H9 (cell line): Measurements from ENCODE around the gene MYO10. TPM values are rescaled to one million over a fixed set of nuclear protein-coding genes. Genes with fewer than 3 reads are reported as not detected.

Experiments used
- DNase-seq: peaks from one replicate; pipeline ENCODE4 v3.0.0-alpha.2; 2017
- H2AFZ ChIP-seq: one replicate; pipeline ENCODE4 v1.6.1; 2013; ENCODE audit warnings: mild to moderate bottlenecking, low read length, control low read depth, moderate library complexity
- H2AK5ac ChIP-seq: 2 replicates; pipeline ENCODE4 v1.6.1; 2013; ENCODE audit warnings: low read length, control low read depth, mixed read lengths; ENCODE audit not compliant: insufficient read length
- H2BK120ac ChIP-seq: one replicate; pipeline ENCODE4 v1.6.1; 2013; ENCODE audit warnings: low read depth, mild to moderate bottlenecking, low read length, control low read depth, inconsistent platforms; ENCODE audit not compliant: poor library complexity, severe bottlenecking
- H2BK12ac ChIP-seq: 2 replicates; pipeline ENCODE4 v1.6.1; 2013; ENCODE audit warnings: low read length, control low read depth, mixed read lengths, low read depth; ENCODE audit not compliant: insufficient read length
- H2BK15ac ChIP-seq: 2 replicates; pipeline ENCODE4 v1.6.1; 2013; ENCODE audit warnings: low read depth, low read length, control low read depth
- H2BK20ac ChIP-seq: one replicate; pipeline ENCODE4 v1.6.1; 2013; ENCODE audit warnings: low read depth, mild to moderate bottlenecking, low read length, control low read depth, inconsistent platforms; ENCODE audit not compliant: poor library complexity, severe bottlenecking
- H2BK5ac ChIP-seq: 2 replicates; pipeline ENCODE4 v1.6.1; 2013; ENCODE audit warnings: low read length, control low read depth, mixed read lengths; ENCODE audit not compliant: insufficient read length
- H3K14ac ChIP-seq: 2 replicates; pipeline ENCODE4 v1.6.1; 2013; ENCODE audit warnings: low read length, control low read depth; ENCODE audit not compliant: insufficient read depth
- H3K18ac ChIP-seq: 2 replicates; pipeline ENCODE4 v1.6.1; 2013; ENCODE audit warnings: low read depth, mild to moderate bottlenecking, mixed read lengths, low read length, control low read depth; ENCODE audit not compliant: insufficient read length
- H3K23ac ChIP-seq: 2 replicates; pipeline ENCODE4 v1.6.1; 2013; ENCODE audit warnings: low read length, control low read depth, mixed read lengths, low read depth; ENCODE audit not compliant: insufficient read length
- H3K23me2 ChIP-seq: 2 replicates; pipeline ENCODE4 v1.6.1; 2013; ENCODE audit warnings: low read depth, mild to moderate bottlenecking, mixed read lengths, low read length, control low read depth; ENCODE audit not compliant: insufficient read length, poor library complexity, severe bottlenecking
- H3K27ac ChIP-seq: 2 replicates; pipeline ENCODE4 v1.5.1; 2013; ENCODE audit warnings: low read length, control low read depth, mixed read lengths, low read depth; ENCODE audit not compliant: insufficient read length
- H3K27me3 ChIP-seq: 2 replicates; pipeline ENCODE4 v1.6.1; 2013; ENCODE audit warnings: low read length, control low read depth, inconsistent platforms; ENCODE audit not compliant: insufficient read depth
- H3K4ac ChIP-seq: 2 replicates; pipeline ENCODE4 v1.6.1; 2013; ENCODE audit warnings: low read depth, mild to moderate bottlenecking, control low read depth, inconsistent platforms, low read length, moderate library complexity
- H3K4me1 ChIP-seq: 2 replicates; pipeline ENCODE4 v1.6.1; 2013; ENCODE audit warnings: low read length, control low read depth, inconsistent platforms; ENCODE audit not compliant: insufficient read depth
- H3K4me2 ChIP-seq: 2 replicates; pipeline ENCODE4 v1.6.1; 2013; ENCODE audit warnings: low read length, control low read depth, mixed read lengths; ENCODE audit not compliant: insufficient read length, insufficient read depth
- H3K56ac ChIP-seq: 2 replicates; pipeline ENCODE4 v1.6.1; 2013; ENCODE audit warnings: low read depth, mild to moderate bottlenecking, mixed read lengths, low read length, control low read depth; ENCODE audit not compliant: insufficient read length
- H3K79me1 ChIP-seq: 2 replicates; pipeline ENCODE4 v1.6.1; 2013; ENCODE audit warnings: low read depth, mild to moderate bottlenecking, moderate library complexity, low read length, control low read depth, inconsistent platforms; ENCODE audit not compliant: insufficient read depth, poor library complexity, severe bottlenecking
- H3K79me2 ChIP-seq: 2 replicates; pipeline ENCODE4 v1.6.1; 2013; ENCODE audit warnings: low read length, control low read depth, inconsistent platforms; ENCODE audit not compliant: insufficient read depth
- H3K9ac ChIP-seq: 2 replicates; pipeline ENCODE4 v1.6.1; 2013; ENCODE audit warnings: low read length, control low read depth, mixed read lengths; ENCODE audit not compliant: insufficient read length; ENCODE audit errors: extremely low read depth
- H3K9me3 ChIP-seq: one replicate; pipeline ENCODE4 v1.6.1; 2013; ENCODE audit warnings: low read depth, low read length, inconsistent platforms; ENCODE audit not compliant: control insufficient read depth
- H3T11ph ChIP-seq: one replicate; pipeline ENCODE4 v1.6.1; 2013; ENCODE audit warnings: mild to moderate bottlenecking, low read length, control low read depth, inconsistent platforms
- H4K20me1 ChIP-seq: one replicate; pipeline ENCODE4 v1.6.1; 2013; ENCODE audit not compliant: control insufficient read depth, insufficient read length, insufficient read depth
- H4K5ac ChIP-seq: 2 replicates; pipeline ENCODE4 v1.6.1; 2013; ENCODE audit warnings: low read depth, mild to moderate bottlenecking, mixed read lengths, low read length, control low read depth; ENCODE audit not compliant: insufficient read length
- H4K8ac ChIP-seq: replicated peaks from 2 replicates; pipeline ENCODE4 v1.6.1; 2013; ENCODE audit warnings: low read length, control low read depth, mixed read lengths, low read depth; ENCODE audit not compliant: insufficient read length
- H4K91ac ChIP-seq: 2 replicates; pipeline ENCODE4 v1.6.1; 2013; ENCODE audit warnings: low read depth, mild to moderate bottlenecking, moderate library complexity, mixed read lengths, low read length, control low read depth; ENCODE audit not compliant: insufficient read length
- H3K27ac Mint-ChIP-seq, 3 experiments: 2 replicates in 2 of 3; 3 replicates in 1 of 3; pipeline ENCODE4 v1.8.0; 2020 to 2021; ENCODE audit warnings: mixed read lengths in 3 of 3, mild to moderate bottlenecking in 1 of 3, moderate library complexity in 1 of 3
- H3K27me3 Mint-ChIP-seq: 2 replicates; pipeline ENCODE4 v1.8.0; 2021; ENCODE audit warnings: low read depth, mild to moderate bottlenecking, moderate library complexity, mixed read lengths
- H3K36me3 Mint-ChIP-seq, 3 experiments: 2 replicates in 2 of 3; 3 replicates in 1 of 3; pipeline ENCODE4 v1.8.0; 2020 to 2021; ENCODE audit warnings: low read depth in 3 of 3, mixed read lengths in 3 of 3; ENCODE audit not compliant: insufficient read depth in 1 of 3
- H3K4me1 Mint-ChIP-seq, 2 experiments: 2 replicates each; pipeline ENCODE4 v1.8.0; 2020; ENCODE audit warnings: mixed read lengths in 2 of 2
- H3K4me3 Mint-ChIP-seq, 2 experiments: 2 replicates in 1 of 2; 3 replicates in 1 of 2; pipeline ENCODE4 v1.8.0; 2020 to 2021; ENCODE audit warnings: mild to moderate bottlenecking in 2 of 2, mixed read lengths in 2 of 2, moderate library complexity in 1 of 2
- H3K9me3 Mint-ChIP-seq, 2 experiments: 2 replicates in 1 of 2; 3 replicates in 1 of 2; pipeline ENCODE4 v1.8.0; 2020; ENCODE audit warnings: mild to moderate bottlenecking in 2 of 2, mixed read lengths in 2 of 2, moderate library complexity in 1 of 2
- WGBS: extraction: QIAGEN DNeasy Blood & Tissue Kit; methylation state at CpG from one replicate; pipeline ENCODE4 v1.1.7; 2013; ENCODE audit warnings: missing lambda C conversion rate, low lambda C conversion rate, mixed read lengths; ENCODE audit not compliant: insufficient read length; ENCODE audit errors: extremely low coverage; 5-methylcytosine and 5-hydroxymethylcytosine counted together
- total RNA-seq: library from RNA; stranded (reverse); gene quantifications from 2 replicates; pipeline ENCODE4 v1.2.1, GENCODE V29; 2021
- TF ChIP-seq, protein P1 (sequence below): fragments of 200-600 bp; sonication (generic); conservative IDR thresholded peaks from 3 replicates; pipeline ENCODE4 v1.8.0; 2021; ENCODE audit warnings: antibody characterized with exemption, mild to moderate bottlenecking

Gene MYO10
- total RNA-seq, 1 experiment from 2014 or later, result 127 TPM

DNA sequence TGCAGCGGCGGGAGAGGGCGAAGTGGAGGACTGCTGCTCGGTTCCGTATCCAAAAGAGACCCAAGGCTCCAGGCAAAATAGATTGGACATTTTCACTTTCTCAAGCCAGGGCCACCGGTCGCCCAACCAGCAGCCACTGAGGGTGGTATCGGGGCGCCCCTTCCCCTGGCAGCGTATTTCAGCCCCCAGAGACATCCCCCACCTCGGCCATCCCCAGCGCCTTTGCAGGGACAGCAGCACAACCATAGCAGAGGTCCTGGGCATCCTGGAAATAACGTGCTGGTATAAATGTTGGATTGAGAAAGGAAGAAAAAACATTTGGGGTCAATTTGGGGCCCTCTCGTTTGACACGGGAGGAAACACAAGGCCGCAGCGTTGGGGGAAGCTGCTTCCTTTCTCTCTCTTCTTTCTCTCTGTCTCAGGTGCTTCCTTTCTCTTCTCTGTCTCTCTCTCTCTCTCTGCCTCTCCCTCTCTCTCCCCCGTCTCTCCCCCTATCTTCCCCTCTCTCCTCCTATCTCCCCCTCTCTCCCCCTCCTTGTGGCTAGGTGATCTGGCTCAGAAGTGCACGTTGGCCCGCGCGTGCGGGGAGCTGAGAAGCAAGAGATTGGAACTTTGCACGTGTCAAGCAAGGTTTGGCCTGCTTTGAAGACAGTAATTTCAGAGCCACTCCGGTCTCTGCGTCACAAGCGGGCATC is 318.7 kb downstream of the MYO10 start:
- Histone ChIP-seq H3K79me2 (no peaks in the 10 kb centered on the region), H3K18ac (no peak overlapping the region), H2BK5ac (no peak overlapping the region), H3K4me1 (peaks cover 12% of the 10 kb centered on the region; the same call in 1 of the 2 replicates), H2BK120ac (no peak overlapping the region), H4K20me1 (no peaks in the 10 kb centered on the region), H3K23me2 (peaks cover 13% of the 10 kb centered on the region), H2BK20ac (no peak overlapping the region), H3K14ac (no peak overlapping the region), H3K9me3 (no peaks in the 10 kb centered on the region), H4K5ac (no peak overlapping the region), H3K4me2 (peak overlapping the region; percentile 90), H4K91ac (no peak overlapping the region), H3K4ac (no peak overlapping the region), H2AFZ (no peak overlapping the region), H2AK5ac (no peak overlapping the region), H3K56ac (no peak overlapping the region), H2BK15ac (no peak overlapping the region), H3K79me1 (no peaks in the 10 kb centered on the region), H4K8ac (no peak overlapping the region), H3K27ac (no peak overlapping the region), H3T11ph (no peak overlapping the region), H3K27me3 (peaks cover 9% of the 10 kb centered on the region; the same call in 1 of the 2 replicates), H3K9ac (no peak overlapping the region), H3K23ac (no peak overlapping the region), H2BK12ac (no peak overlapping the region)
- peaks cover 7 to 13% of the 10 kb centered on the region in 2 experiments for H3K4me1 Mint-ChIP-seq
- H3K4me3 Mint-ChIP-seq, result no peak overlapping the region
- TF ChIP-seq, protein P1, sequence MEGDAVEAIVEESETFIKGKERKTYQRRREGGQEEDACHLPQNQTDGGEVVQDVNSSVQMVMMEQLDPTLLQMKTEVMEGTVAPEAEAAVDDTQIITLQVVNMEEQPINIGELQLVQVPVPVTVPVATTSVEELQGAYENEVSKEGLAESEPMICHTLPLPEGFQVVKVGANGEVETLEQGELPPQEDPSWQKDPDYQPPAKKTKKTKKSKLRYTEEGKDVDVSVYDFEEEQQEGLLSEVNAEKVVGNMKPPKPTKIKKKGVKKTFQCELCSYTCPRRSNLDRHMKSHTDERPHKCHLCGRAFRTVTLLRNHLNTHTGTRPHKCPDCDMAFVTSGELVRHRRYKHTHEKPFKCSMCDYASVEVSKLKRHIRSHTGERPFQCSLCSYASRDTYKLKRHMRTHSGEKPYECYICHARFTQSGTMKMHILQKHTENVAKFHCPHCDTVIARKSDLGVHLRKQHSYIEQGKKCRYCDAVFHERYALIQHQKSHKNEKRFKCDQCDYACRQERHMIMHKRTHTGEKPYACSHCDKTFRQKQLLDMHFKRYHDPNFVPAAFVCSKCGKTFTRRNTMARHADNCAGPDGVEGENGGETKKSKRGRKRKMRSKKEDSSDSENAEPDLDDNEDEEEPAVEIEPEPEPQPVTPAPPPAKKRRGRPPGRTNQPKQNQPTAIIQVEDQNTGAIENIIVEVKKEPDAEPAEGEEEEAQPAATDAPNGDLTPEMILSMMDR, result no peak
- peaks cover 0 to 2% of the 10 kb centered on the region in 2 experiments; a peak in 1 of 5 replicates for H3K9me3 Mint-ChIP-seq
- no CpG with 5 or more reads among the region's 27 CpGs for WGBS
- H3K27me3 Mint-ChIP-seq, result peaks cover 36% of the 10 kb centered on the region
- H3K36me3 Mint-ChIP-seq, result peaks cover 0 to 4% (median 0%) of the 10 kb centered on the region in 3 experiments; a peak in 1 of 7 replicates
- H3K27ac Mint-ChIP-seq, result no peak overlapping the region
- DNase-seq, result peak; percentile 56
